Measurements from ENCODE around the gene WEE2.
A peak's percentile ranks its signal among the peaks of the same experiment; 100 is the strongest.
"Not testable (repeated sequence)": the region's sequence is repeated elsewhere in the genome, so short reads cannot be mapped to it uniquely, and the experiment has no call there.

The WEE2 gene

GRCh38 chr7:141714571-141714970, 6.4 kb downstream of the WEE2 start:
- no peak for DNase-seq (ENCODE audit: low spot score)

GRCh38 chr7:141715018-141715417, 6.9 kb downstream of the WEE2 start:
- DNase-seq (ENCODE audit: low spot score), result no peak

GRCh38 chr7:141715794-141716689, 7.9 kb downstream of the WEE2 start:
- DNase-seq (ENCODE audit: low spot score), result no peak

- no peak for DNase-seq (ENCODE audit: low spot score)
These were observed 9.3 kb downstream of the WEE2 start for GRCh38 chr7:141717450-141717849.

GRCh38 chr7:141722529-141722928, 14.4 kb downstream of the WEE2 start:
- no peak for DNase-seq (ENCODE audit: low spot score)

GRCh38 chr7:141729020-141729419, 20.9 kb downstream of the WEE2 start:
- no peak for DNase-seq (ENCODE audit: low spot score)

GRCh38 chr7:141731476-141732149, 23.5 kb downstream of the WEE2 start:
- DNase-seq (ENCODE audit: low spot score), result no peak

- DNase-seq (ENCODE audit: low spot score), result no peak
These were observed 29.1 kb downstream of the WEE2 start for GRCh38 chr7:141737118-141737835.

- peak; percentile 91 for DNase-seq (ENCODE audit: low spot score)
These were observed 29.9 kb downstream of the WEE2 start, which contains the start of gene SSBP1 for GRCh38 chr7:141737836-141738591. Gene SSBP1, plus strand, starts transcription at chr7:141738358. Its CDS starts 809 bp downstream, at chr7:141739167.

GRCh38 chr7:141738592-141739013, 30.4 kb downstream of the WEE2 start:
- no peak for DNase-seq (ENCODE audit: low spot score)

- no peak for DNase-seq (ENCODE audit: low spot score)
These were observed 31.1 kb downstream of the WEE2 start for GRCh38 chr7:141739250-141739649.

- no peak for DNase-seq (ENCODE audit: low spot score)
These were observed 34.1 kb downstream of the WEE2 start for GRCh38 chr7:141742229-141742628.

GRCh38 chr7:141744131-141744530, 36.0 kb downstream of the WEE2 start:
- no peak for DNase-seq (ENCODE audit: low spot score)

- no peak for DNase-seq (ENCODE audit: low spot score)
These were observed 40.2 kb downstream of the WEE2 start for GRCh38 chr7:141748396-141748795.

- DNase-seq (ENCODE audit: low spot score), result not testable (repeated sequence)
These were observed 43.8 kb downstream of the WEE2 start for GRCh38 chr7:141751904-141752303.

GRCh38 chr7:141752634-141753033, 44.5 kb downstream of the WEE2 start:
- peak; percentile 35 for DNase-seq (ENCODE audit: low spot score)

- DNase-seq (ENCODE audit: low spot score), result peak; percentile 72
These were observed 46.8 kb downstream of the WEE2 start for GRCh38 chr7:141754939-141755338.

GRCh38 chr7:141763797-141764196, 55.6 kb downstream of the WEE2 start, which contains the start of gene TAS2R3:
Gene TAS2R3, plus strand, starts transcription at chr7:141764097. Its CDS starts 62 bp downstream, at chr7:141764159.
- no peak for DNase-seq (ENCODE audit: low spot score)

GRCh38 chr7:141770083-141770583, 62.0 kb downstream of the WEE2 start:
- DNase-seq (ENCODE audit: low spot score), result not testable (repeated sequence)

- no peak for DNase-seq (ENCODE audit: low spot score)
These were observed 68.2 kb downstream of the WEE2 start, which contains the start of gene TAS2R4 for GRCh38 chr7:141776374-141776773. Gene TAS2R4, plus strand, starts transcription at chr7:141776674. Its CDS starts 1,815 bp downstream, at chr7:141778489.

Measured in D341Med (cell line).